Epithelial cell of esophagus (primary cell): ENCODE results near the gene DERL3.

ENCODE experiments used
- DNase-seq: peaks from one replicate; pipeline ENCODE4 v3.0.0; 2010; ENCODE audit warnings: low read depth
- H3K4me3 ChIP-seq: 2 replicates; pipeline ENCODE4 v1.5.1; 2011; ENCODE audit warnings: mild to moderate bottlenecking, low read length, control low read depth
- TF ChIP-seq, protein P1 (sequence below): IDR thresholded peaks from 2 replicates; pipeline ENCODE4 v1.5.1; 2011; ENCODE audit warnings: low read depth, mild to moderate bottlenecking, low read length, control low read depth, inconsistent platforms; ENCODE audit not compliant: insufficient read depth; ENCODE audit errors: missing control alignments

DERL3 gene

DNA sequence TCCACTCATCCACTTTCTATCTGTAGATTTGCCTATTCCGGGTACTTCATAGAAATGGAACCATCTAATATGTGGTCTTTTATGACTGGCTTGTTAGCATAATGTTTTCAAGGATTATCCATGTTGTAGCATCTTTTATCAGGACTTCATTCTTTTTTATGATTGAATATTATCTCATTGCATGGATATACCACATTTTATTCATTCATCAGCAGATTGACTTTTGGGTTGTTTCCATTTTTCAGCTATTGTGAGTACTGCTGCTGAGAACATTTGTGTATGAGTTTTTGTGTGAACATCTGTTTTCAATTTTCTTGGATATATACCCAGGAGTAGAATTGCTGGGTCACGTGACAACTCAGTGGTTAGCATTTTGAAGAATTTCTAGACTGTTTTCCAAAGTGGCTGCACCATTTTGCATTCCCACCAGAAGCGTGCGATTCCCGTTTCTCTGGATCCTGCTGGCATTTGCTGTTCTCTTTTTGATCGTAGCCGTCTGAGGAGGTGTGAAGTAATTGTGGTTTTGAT, 8.9 kb downstream of the DERL3 start:
- no peak for DNase-seq
- TF ChIP-seq, protein P1, sequence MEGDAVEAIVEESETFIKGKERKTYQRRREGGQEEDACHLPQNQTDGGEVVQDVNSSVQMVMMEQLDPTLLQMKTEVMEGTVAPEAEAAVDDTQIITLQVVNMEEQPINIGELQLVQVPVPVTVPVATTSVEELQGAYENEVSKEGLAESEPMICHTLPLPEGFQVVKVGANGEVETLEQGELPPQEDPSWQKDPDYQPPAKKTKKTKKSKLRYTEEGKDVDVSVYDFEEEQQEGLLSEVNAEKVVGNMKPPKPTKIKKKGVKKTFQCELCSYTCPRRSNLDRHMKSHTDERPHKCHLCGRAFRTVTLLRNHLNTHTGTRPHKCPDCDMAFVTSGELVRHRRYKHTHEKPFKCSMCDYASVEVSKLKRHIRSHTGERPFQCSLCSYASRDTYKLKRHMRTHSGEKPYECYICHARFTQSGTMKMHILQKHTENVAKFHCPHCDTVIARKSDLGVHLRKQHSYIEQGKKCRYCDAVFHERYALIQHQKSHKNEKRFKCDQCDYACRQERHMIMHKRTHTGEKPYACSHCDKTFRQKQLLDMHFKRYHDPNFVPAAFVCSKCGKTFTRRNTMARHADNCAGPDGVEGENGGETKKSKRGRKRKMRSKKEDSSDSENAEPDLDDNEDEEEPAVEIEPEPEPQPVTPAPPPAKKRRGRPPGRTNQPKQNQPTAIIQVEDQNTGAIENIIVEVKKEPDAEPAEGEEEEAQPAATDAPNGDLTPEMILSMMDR: no peak

DNA sequence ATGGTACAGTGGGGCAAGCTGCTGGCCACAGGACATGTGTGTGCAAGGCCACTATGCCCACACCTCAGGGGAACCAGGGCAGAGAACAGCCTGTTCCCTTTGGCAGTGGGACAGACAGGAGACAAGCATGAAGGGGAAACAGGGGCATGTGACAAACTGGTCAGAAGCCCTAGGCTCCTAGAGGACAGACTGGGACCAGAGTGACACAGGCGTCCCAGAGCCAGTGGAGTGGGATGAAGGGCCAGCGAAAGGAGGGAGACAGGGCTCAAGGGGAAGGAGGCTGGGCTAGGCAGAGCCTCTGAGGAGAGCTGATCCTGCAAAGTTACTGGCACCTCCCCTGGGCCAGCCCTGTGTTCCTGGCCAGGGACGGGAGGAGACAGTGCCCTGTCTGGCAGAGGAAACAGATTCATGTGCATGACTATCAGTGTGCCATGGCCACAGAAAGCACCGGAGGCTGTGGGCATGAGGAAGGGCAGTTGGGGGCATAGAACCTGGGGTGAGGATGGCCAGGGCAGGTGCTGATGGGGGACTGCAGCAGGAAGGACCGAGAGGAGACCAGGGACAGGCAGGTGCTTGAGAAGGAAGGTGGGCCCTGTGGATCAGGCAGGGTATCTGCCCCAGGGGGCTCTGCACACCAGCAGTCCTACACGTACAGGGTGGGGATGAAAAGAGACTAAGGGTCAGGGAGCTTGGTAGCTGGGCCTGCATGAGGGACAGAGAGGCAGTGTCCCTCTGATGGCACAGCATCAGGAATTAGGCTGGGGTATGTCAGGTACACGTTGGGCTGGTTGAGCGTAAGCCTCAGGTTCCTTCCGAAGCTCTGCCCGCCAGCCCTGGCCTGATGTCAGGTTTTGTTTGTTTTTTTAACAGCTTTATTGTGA, 9.8 kb downstream of the DERL3 start:
- H3K4me3 ChIP-seq: no peak overlapping the region
- TF ChIP-seq, protein P1: no peak
- no peak for DNase-seq

More for the DNA sequence above, 8.9 kb downstream of the DERL3 start:
- no peak overlapping the region for H3K4me3 ChIP-seq

DNA sequence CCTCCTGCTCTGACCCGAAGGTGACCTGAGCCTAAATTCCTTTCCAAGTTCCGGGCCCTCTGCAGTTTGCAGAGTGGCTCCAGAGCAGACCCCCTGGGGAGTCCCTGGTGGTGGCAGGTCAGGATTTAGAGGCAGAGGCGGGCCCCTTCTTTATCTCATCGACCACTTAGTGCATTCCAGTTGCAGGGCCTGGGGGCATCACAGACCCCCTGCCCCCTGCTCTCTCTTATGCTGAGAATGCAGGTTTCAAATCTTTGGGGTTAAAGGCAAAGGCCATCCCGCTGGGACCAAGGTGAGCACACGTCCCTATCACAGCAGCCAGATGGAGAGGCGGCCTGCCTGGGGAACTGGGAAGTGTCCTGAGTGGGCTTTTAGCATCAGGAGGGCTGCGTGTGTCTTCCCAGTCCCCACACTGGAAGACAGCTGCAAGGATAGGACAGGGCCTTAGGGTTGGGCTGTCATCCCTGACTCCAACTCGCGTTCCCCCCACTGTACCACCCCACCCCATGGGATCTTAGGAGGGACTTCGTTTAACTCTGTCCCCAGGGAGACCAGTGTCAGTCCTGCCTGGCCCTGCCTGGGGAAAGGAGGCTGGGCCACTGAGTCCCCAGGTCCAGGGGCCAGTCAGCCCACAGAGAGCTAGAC, 11.3 kb downstream of the DERL3 start:
- no peak for DNase-seq
- H3K4me3 ChIP-seq: no peak overlapping the region
- TF ChIP-seq, protein P1: no peak

DNA sequence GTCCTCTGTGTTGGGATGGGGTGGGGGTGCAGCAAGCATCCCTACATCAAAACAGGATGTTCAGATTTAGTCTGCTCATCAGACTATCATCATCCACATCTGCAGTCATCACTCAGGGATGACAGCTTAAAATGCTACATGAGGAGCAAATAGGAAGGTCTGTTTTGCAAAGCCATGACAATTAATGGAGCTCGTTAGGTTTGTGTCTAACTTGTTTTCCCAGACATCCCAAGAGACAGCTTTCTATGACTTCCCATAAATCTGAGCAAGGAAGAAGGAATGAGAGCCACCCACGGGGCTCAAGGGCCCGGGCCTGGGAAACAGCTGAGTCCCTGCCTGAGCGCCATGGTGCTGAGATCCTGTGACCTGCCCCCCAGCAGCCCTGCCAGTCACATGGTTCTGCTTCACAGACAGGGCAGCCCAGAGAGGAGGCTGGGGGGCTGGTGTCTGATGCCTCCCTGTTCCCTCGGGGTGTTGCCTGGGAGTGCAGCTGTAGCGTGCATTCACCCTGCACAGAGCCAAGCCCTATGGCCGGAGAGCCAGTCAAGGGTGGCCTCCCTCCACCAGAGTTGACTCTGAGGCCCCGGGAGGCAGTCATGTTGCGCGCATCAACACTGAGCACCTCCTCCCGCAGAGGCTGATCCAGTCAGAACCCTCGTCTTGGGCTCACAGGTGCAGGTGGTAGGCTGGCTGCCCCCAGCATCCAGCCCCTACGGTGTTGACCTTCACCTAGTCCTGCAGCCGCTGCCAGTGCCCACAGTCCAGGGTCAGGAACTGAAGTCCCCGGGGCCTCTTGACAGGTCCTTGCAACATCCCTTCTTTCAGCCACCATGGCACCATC, 12.1 kb downstream of the DERL3 start:
- H3K4me3 ChIP-seq: no peak overlapping the region
- TF ChIP-seq, protein P1: no peak
- DNase-seq: no peak

DNA sequence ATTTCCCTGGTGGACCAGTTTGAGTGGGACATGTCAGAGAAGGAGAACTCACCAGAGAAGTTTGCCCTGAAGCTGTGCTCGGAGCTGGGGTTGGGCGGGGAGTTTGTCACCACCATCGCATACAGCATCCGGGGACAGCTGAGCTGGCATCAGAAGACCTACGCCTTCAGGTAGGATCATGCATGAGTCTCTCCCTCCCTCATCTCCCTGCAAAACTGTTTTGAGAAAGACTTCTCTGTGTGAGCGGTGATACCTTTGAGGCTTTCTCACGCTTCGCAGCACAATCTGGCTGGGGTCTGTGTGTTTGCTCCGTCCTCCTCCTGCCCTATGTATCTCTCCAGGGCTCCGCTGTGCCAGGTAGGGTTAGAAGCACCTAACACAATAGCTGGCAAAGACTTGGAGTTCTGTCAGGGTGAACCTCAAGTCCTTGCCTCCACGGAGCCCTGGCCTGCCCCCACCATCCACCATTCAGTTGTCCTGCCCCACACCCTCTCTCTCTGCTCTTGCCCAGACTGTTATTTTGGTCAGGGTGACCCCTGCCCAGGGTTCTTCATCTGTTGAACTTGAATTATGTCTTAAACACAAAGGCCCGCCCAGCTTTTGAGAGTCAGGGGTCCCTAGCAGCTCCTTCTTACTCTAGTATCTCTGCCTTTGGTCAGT, 13.4 kb downstream of the DERL3 start:
- TF ChIP-seq, protein P1: no peak
- no peak for DNase-seq
- no peak overlapping the region for H3K4me3 ChIP-seq

DNA sequence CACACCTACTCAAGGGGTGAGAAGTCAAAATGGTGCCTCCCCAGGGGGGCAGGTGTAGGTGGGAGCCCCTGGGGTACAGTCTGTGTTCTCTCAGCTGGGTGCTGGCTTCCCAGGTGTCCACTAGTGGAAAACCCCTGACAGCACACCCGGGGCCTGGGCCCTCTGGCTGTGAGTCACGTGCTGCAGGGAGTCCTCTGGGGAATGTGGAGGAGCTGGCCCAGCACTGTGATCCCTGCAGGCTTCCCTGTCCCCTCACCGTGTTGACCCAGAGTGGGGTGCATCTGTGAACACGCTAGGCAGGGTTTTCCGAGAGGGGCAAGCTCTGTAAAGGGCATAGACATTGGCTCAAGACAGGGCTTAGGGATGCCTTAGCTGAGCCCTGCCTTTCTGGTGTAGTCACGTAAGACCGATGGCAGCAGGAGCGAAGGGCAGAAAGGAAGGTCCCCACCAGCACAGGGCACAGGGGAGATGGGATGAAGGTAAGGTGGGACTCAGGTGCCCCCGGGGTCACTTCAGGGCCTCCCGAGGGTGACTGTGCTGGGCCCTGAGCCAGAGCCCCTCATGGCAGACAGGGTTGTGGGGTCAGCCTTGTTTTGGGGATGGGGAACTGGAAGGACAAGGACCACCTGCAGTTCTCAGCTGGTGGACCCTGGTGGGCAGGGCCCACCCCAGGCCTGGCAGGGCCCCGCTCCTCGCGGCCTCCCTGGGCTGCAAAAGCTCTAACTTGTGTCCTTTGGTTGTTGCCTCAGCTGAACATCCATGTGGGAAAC, 14.1 kb downstream of the DERL3 start:
- TF ChIP-seq, protein P1: no peak
- no peak overlapping the region for H3K4me3 ChIP-seq
- no peak for DNase-seq
